Ishikawa (cell line): ENCODE data around the gene TMEM87B.

ENCODE experiments used
- CEBPB ChIP-seq: IDR thresholded peaks from 2 replicates; pipeline ENCODE4 v1.6.1; 2012
- CREB1 ChIP-seq: IDR thresholded peaks from 2 replicates; pipeline ENCODE4 v1.6.1; 2012; ENCODE audit warnings: low read depth
- EGR1 ChIP-seq: IDR thresholded peaks from 2 replicates; pipeline ENCODE4 v1.6.1; 2012
- EP300 ChIP-seq: IDR thresholded peaks from 2 replicates; pipeline ENCODE4 v1.6.1; 2012; ENCODE audit warnings: borderline replicate concordance
- FOXM1 ChIP-seq: IDR thresholded peaks from 2 replicates; pipeline ENCODE4 v1.6.1; 2012; ENCODE audit warnings: low read depth, borderline replicate concordance
- NFIC ChIP-seq: IDR thresholded peaks from 2 replicates; pipeline ENCODE4 v1.6.1; 2012
- RAD21 ChIP-seq: IDR thresholded peaks from 2 replicates; pipeline ENCODE4 v1.6.1; 2012; ENCODE audit warnings: low read depth
- TAF1 ChIP-seq: IDR thresholded peaks from 2 replicates; pipeline ENCODE4 v1.6.1; 2012; ENCODE audit warnings: low read depth, mild to moderate bottlenecking
- TCF12 ChIP-seq: IDR thresholded peaks from 2 replicates; pipeline ENCODE4 v1.6.1; 2012; ENCODE audit warnings: low read depth
- TEAD4 ChIP-seq: IDR thresholded peaks from 2 replicates; pipeline ENCODE4 v1.6.1; 2012
- YY1 ChIP-seq: IDR thresholded peaks from 2 replicates; pipeline ENCODE4 v1.6.1; 2012; ENCODE audit warnings: low read depth
- ZBTB7A ChIP-seq: IDR thresholded peaks from 2 replicates; pipeline ENCODE4 v1.6.1; 2012; ENCODE audit warnings: low read depth
- TF ChIP-seq, protein P1 (sequence below): IDR thresholded peaks from 2 replicates; pipeline ENCODE4 v1.6.1; 2012
- TF ChIP-seq, protein P2 (sequence below): IDR thresholded peaks from 2 replicates; pipeline ENCODE4 v1.6.1; 2012
- TF ChIP-seq, protein P3 (sequence below): IDR thresholded peaks from 2 replicates; pipeline ENCODE4 v1.6.1; 2012; ENCODE audit warnings: low read depth, mild to moderate bottlenecking

The TMEM87B gene

DNA sequence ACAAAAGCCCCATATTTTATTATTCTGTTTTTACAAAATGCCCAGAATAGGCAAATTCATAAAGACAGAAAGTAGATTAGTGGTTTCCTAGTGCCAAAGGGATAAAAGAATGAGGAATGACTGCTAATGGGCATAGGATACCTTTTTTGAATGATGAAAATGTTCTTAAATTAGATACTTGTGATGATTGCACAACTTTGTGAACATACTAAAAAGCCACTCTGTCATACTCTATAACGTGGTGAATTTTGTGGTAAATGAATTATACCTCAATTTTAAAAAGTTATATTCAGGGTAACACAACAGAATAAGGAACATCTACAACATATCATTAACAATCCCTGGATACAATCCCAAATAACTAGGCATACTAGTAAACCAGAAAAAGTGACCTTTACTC, 74.0 kb downstream of the TMEM87B start:
- TF ChIP-seq YY1 (no peak), TEAD4 (no peak), ZBTB7A (no peak), FOXM1 (no peak), RAD21 (no peak), CEBPB (no peak), NFIC (no peak), CREB1 (no peak), EP300 (no peak), EGR1 (no peak), TCF12 (no peak)
- TF ChIP-seq, protein P1, sequence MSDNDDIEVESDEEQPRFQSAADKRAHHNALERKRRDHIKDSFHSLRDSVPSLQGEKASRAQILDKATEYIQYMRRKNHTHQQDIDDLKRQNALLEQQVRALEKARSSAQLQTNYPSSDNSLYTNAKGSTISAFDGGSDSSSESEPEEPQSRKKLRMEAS, result no peak
- TF ChIP-seq, protein P2, sequence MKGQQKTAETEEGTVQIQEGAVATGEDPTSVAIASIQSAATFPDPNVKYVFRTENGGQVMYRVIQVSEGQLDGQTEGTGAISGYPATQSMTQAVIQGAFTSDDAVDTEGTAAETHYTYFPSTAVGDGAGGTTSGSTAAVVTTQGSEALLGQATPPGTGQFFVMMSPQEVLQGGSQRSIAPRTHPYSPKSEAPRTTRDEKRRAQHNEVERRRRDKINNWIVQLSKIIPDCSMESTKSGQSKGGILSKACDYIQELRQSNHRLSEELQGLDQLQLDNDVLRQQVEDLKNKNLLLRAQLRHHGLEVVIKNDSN, result no peak
- TF ChIP-seq, protein P3, sequence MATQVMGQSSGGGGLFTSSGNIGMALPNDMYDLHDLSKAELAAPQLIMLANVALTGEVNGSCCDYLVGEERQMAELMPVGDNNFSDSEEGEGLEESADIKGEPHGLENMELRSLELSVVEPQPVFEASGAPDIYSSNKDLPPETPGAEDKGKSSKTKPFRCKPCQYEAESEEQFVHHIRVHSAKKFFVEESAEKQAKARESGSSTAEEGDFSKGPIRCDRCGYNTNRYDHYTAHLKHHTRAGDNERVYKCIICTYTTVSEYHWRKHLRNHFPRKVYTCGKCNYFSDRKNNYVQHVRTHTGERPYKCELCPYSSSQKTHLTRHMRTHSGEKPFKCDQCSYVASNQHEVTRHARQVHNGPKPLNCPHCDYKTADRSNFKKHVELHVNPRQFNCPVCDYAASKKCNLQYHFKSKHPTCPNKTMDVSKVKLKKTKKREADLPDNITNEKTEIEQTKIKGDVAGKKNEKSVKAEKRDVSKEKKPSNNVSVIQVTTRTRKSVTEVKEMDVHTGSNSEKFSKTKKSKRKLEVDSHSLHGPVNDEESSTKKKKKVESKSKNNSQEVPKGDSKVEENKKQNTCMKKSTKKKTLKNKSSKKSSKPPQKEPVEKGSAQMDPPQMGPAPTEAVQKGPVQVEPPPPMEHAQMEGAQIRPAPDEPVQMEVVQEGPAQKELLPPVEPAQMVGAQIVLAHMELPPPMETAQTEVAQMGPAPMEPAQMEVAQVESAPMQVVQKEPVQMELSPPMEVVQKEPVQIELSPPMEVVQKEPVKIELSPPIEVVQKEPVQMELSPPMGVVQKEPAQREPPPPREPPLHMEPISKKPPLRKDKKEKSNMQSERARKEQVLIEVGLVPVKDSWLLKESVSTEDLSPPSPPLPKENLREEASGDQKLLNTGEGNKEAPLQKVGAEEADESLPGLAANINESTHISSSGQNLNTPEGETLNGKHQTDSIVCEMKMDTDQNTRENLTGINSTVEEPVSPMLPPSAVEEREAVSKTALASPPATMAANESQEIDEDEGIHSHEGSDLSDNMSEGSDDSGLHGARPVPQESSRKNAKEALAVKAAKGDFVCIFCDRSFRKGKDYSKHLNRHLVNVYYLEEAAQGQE, result no peak

DNA sequence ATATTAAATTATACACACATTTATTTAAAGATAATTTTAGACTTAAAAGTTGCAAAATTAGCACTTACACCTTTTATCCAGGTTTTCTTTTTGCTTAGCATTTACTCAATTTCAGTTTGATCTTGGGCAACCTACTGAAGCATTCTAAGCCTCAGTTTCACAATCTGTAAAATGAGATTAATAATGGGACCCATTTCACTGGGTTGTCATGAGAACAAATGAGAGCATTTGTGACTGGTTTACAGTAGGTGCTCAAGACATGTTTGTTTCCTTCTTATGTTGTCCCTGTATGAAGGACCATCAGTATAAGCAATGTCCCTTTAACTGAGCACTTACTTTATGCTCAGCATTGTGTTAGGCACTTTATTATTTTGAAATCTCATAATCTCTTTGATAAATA, 78.3 kb downstream of the TMEM87B start:
- TF ChIP-seq NFIC (no peak), FOXM1 (no peak), RAD21 (no peak), CREB1 (no peak), EGR1 (no peak), ZBTB7A (no peak), TCF12 (no peak)
- TF ChIP-seq, protein P2, result no peak
- TF ChIP-seq, protein P1, result no peak

DNA sequence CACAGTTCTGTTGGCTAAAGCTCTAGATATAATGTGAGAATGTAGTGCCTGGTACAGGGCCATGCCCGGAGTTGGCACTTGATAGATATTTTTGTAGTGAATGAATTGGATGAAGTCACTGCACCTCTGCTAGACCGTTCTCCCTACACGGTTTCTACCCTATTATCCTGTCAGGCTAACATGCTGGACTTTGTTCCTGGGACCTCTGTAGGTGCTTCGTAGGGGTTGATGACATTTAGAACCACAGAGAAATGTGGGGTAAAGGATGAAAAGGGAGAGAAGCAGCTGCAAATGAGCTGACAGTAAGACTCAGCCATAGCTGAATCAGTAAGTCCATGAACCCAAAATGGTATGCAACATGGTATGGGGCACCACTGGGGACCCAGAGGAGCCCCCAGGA, 79.1 kb downstream of the TMEM87B start:
- TF ChIP-seq TEAD4, result no peak
- no peak for TF ChIP-seq EP300
- TF ChIP-seq TCF12, result no peak
- no peak for TF ChIP-seq CREB1

DNA sequence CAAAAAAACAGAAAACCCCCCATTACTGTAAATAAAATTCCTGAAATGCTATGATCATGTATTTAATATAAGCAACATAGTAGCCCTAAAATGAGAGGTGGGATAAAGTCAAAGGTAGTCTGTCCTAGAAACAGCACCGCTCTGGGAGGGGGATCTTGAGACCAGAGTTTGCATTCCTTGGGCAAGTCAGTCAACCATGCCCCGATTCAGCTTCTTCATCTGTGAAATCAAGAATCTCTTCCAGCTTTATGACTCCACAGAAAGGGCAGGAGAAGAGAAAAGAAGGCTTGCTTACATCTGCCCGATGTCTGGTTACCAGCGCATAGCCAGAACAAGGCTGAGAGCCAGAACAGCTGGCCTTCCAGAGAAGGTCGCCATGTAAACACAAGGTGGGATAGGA, 81.0 kb downstream of the TMEM87B start:
- TF ChIP-seq CREB1 (no peak), RAD21 (no peak), YY1 (no peak), CEBPB (no peak), EGR1 (no peak), TCF12 (no peak), EP300 (no peak), TEAD4 (no peak), ZBTB7A (no peak), TAF1 (no peak), FOXM1 (no peak), NFIC (no peak)
- TF ChIP-seq, protein P1, result no peak
- TF ChIP-seq, protein P2, result no peak
- TF ChIP-seq, protein P3, result no peak

DNA sequence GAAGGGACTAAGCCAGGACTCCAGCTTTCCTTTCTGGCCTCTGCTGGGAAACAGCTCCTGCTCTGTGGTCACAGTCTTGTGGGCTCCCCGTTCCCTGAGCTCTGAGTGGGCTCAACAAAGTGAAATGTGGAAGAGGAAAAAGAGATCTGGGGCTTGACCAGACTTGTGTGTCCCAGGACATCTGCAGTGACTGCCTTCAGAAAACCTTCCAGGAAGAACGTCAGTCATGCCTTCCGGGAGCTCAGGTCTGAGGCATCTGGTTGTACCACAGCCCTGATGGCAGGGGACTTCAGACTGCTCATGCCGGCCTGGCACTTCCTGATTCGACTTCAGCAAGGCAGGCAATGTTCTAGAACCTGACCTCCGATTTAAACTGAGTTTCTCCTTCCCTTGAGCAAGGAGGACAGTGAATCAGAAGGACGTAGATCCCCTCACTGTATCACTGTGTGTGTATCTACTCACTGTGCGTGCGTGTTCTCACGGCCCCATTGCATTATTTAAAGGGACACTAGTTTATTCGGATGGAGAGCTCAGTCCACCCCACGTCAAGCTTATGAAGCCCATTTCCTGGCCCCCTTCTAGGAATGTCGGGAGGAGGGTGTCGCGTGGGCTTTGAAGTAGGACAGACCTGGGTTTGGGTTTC, 82.6 kb downstream of the TMEM87B start:
- TF ChIP-seq YY1 (no peak), RAD21 (no peak)
